ENCODE measurements around the gene ELOVL4.

The ELOVL4 gene

GRCh38 chr6:79911992-79912391 lies 35.4 kb downstream of the ELOVL4 start:
- no peak for DNase-seq (ENCODE audit: low read depth)

- DNase-seq (ENCODE audit: low read depth) = no peak
These were observed 37.8 kb downstream of the ELOVL4 start for GRCh38 chr6:79909517-79909916.

- no peak for DNase-seq (ENCODE audit: low read depth)
These were observed 45.3 kb downstream of the ELOVL4 start for GRCh38 chr6:79902046-79902445.

- no peak for DNase-seq (ENCODE audit: low read depth)
These were observed 49.3 kb downstream of the ELOVL4 start for GRCh38 chr6:79898076-79898475.

GRCh38 chr6:79896075-79896449 lies 51.3 kb downstream of the ELOVL4 start:
- DNase-seq (ENCODE audit: low read depth) = no peak

GRCh38 chr6:79895382-79896074 lies 51.8 kb downstream of the ELOVL4 start:
- DNase-seq (ENCODE audit: low read depth) = no peak

GRCh38 chr6:79894939-79895338 lies 52.4 kb downstream of the ELOVL4 start:
- no peak for DNase-seq (ENCODE audit: low read depth)

GRCh38 chr6:79888587-79888986 lies 58.8 kb downstream of the ELOVL4 start:
- no peak for DNase-seq (ENCODE audit: low read depth)

- no peak for DNase-seq (ENCODE audit: low read depth)
These were observed 69.1 kb downstream of the ELOVL4 start for GRCh38 chr6:79878142-79878748.

- DNase-seq (ENCODE audit: low read depth) = no peak
These were observed 72.7 kb downstream of the ELOVL4 start for GRCh38 chr6:79874531-79875134.

GRCh38 chr6:79872986-79873385 lies 74.4 kb downstream of the ELOVL4 start:
- no peak for DNase-seq (ENCODE audit: low read depth)

- no peak for DNase-seq (ENCODE audit: low read depth)
These were observed 75.0 kb downstream of the ELOVL4 start for GRCh38 chr6:79872303-79872702.

GRCh38 chr6:79869600-79870084 lies 77.7 kb downstream of the ELOVL4 start:
- DNase-seq (ENCODE audit: low read depth) = peak; percentile 63

GRCh38 chr6:79869184-79869583 lies 78.2 kb downstream of the ELOVL4 start:
- DNase-seq (ENCODE audit: low read depth) = no peak

- no peak for DNase-seq (ENCODE audit: low read depth)
These were observed 79.1 kb downstream of the ELOVL4 start for GRCh38 chr6:79868098-79868722.

All from activated T-cell treated with anti-CD3 and anti-CD28 coated beads for 1 hour (primary cell).